Osteoblast (primary cell): Measurements from ENCODE around the gene GCSAM. TPM values are rescaled to one million over a fixed set of nuclear protein-coding genes. Genes with fewer than 3 reads are reported as not detected.

Experiments
- DNase-seq: peaks from one replicate; pipeline ENCODE4 v3.0.0; 2011; ENCODE audit warnings: low spot score, mixed read lengths; ENCODE audit not compliant: insufficient read length; ENCODE audit errors: missing footprints
- H2AFZ ChIP-seq: 2 replicates; pipeline ENCODE4 v1.6.0; 2011; ENCODE audit warnings: mild to moderate bottlenecking, low read length
- H3K27ac ChIP-seq: 2 replicates; pipeline ENCODE4 v1.5.1; 2011; ENCODE audit warnings: mild to moderate bottlenecking, low read depth, low read length, moderate library complexity
- H3K27me3 ChIP-seq: 2 replicates; pipeline ENCODE4 v1.6.0; 2012; ENCODE audit warnings: mild to moderate bottlenecking, control low read depth, inconsistent platforms, low read length, moderate library complexity; ENCODE audit not compliant: insufficient read depth
- H3K36me3 ChIP-seq: 2 replicates; pipeline ENCODE4 v1.5.1; 2011; ENCODE audit warnings: mild to moderate bottlenecking, low read length, control low read depth, moderate library complexity; ENCODE audit not compliant: insufficient read depth
- H3K4me1 ChIP-seq: 2 replicates; pipeline ENCODE4 v1.5.1; 2011; ENCODE audit warnings: mild to moderate bottlenecking, low read length, control low read depth, moderate library complexity; ENCODE audit not compliant: insufficient read depth
- H3K4me2 ChIP-seq: 2 replicates; pipeline ENCODE4 v1.6.0; 2011; ENCODE audit warnings: mild to moderate bottlenecking, low read length; ENCODE audit not compliant: insufficient read depth
- H3K4me3 ChIP-seq: fragments of 200-600 bp; sonication (generic); 3 replicates; pipeline ENCODE4 v1.5.1; 2012; ENCODE audit warnings: mild to moderate bottlenecking, low read length, inconsistent platforms; ENCODE audit not compliant: insufficient read depth
- H3K79me2 ChIP-seq: 2 replicates; pipeline ENCODE4 v1.6.0; 2012; ENCODE audit warnings: mild to moderate bottlenecking, low read length, control low read depth, inconsistent platforms; ENCODE audit not compliant: insufficient read depth
- H3K9me3 ChIP-seq: 2 replicates; pipeline ENCODE4 v1.5.1; 2011; ENCODE audit warnings: low read depth, low read length, control low read depth
- H4K20me1 ChIP-seq: 2 replicates; pipeline ENCODE4 v1.6.0; 2012; ENCODE audit warnings: mild to moderate bottlenecking, low read length, control low read depth; ENCODE audit not compliant: insufficient read depth
- CTCF ChIP-seq: IDR thresholded peaks from 2 replicates; pipeline ENCODE4 v1.5.1; 2011; ENCODE audit warnings: mild to moderate bottlenecking, low read depth, low read length, moderate library complexity; ENCODE audit errors: extremely low read depth
- total RNA-seq: library from RNA; depleted of rRNA; stranded (reverse); fragments of >200 nt; gene quantifications from 2 replicates; pipeline ENCODE4 v1.2.3, GENCODE V29; 2012

The GCSAM gene
- total RNA-seq, 1 donor, result 0.36 TPM

GRCh38 chr3:112133626-112134334, 732 bp upstream of the GCSAM start:
- H3K4me1 ChIP-seq, result no peaks in the 10 kb centered on the region
- H2AFZ ChIP-seq, result no peak overlapping the region
- no peaks in the 10 kb centered on the region for H4K20me1 ChIP-seq
- DNase-seq, result no peak
- H3K4me3 ChIP-seq, result no peak overlapping the region
- H3K9me3 ChIP-seq, result no peaks in the 10 kb centered on the region
- no peak overlapping the region for H3K4me2 ChIP-seq
- no peaks in the 10 kb centered on the region for H3K36me3 ChIP-seq
- H3K79me2 ChIP-seq, result no peaks in the 10 kb centered on the region
- no peak overlapping the region for H3K27ac ChIP-seq
- H3K27me3 ChIP-seq, result no peaks in the 10 kb centered on the region
- TF ChIP-seq CTCF, result no peak

- H3K27me3 ChIP-seq, result no peaks in the 10 kb centered on the region
- H3K4me3 ChIP-seq, result no peak overlapping the region
- no peak overlapping the region for H3K27ac ChIP-seq
- no peak for DNase-seq
- H3K4me2 ChIP-seq, result no peak overlapping the region
- H3K79me2 ChIP-seq, result no peaks in the 10 kb centered on the region
- H3K9me3 ChIP-seq, result no peaks in the 10 kb centered on the region
- no peak for TF ChIP-seq CTCF
- H4K20me1 ChIP-seq, result no peaks in the 10 kb centered on the region
- H3K36me3 ChIP-seq, result no peaks in the 10 kb centered on the region
- H3K4me1 ChIP-seq, result no peaks in the 10 kb centered on the region
- no peak overlapping the region for H2AFZ ChIP-seq
Observed at GRCh38 chr3:112132554-112132953, 494 bp downstream of the GCSAM start.

GRCh38 chr3:112132088-112132487, 960 bp downstream of the GCSAM start:
- H3K27me3 ChIP-seq, result no peaks in the 10 kb centered on the region
- H3K36me3 ChIP-seq, result no peaks in the 10 kb centered on the region
- H3K9me3 ChIP-seq, result no peaks in the 10 kb centered on the region

More at GRCh38 chr3:112132088-112132487, 960 bp downstream of the GCSAM start:
- no peaks in the 10 kb centered on the region for H3K4me1 ChIP-seq
- H3K4me3 ChIP-seq, result no peak overlapping the region
- no peak for DNase-seq
- H3K79me2 ChIP-seq, result no peaks in the 10 kb centered on the region
- no peaks in the 10 kb centered on the region for H4K20me1 ChIP-seq
- no peak overlapping the region for H2AFZ ChIP-seq
- H3K4me2 ChIP-seq, result no peak overlapping the region
- TF ChIP-seq CTCF, result no peak
- H3K27ac ChIP-seq, result no peak overlapping the region
